Esophagus squamous epithelium (tissue), 5 donors: ENCODE results near the gene ADRA2B. TPM values are rescaled to one million over a fixed set of nuclear protein-coding genes. Genes with fewer than 3 reads are reported as not detected.
"Not testable (repeated sequence)": the region's sequence is repeated elsewhere in the genome, so short reads cannot be mapped to it uniquely, and the experiment has no call there.

Experiments
- DNase-seq: peaks from one replicate; lab custom pipeline; 2025; lab: John Stamatoyannopoulos, UW
- H3K27ac ChIP-seq, 4 donors: fragments of 200-600 bp; sonication (generic); one replicate each; pipeline ENCODE4 v1.5.1; 2016 to 2019; ENCODE audit warnings: mild to moderate bottlenecking in 1 of 4
- H3K27me3 ChIP-seq, 4 donors: fragments of 200-600 bp; sonication (generic); 1 replicate in 3 of 4; 2 replicates in 1 of 4; pipeline versions ENCODE4 v1.5.1 to v1.6.0; 2017 to 2021; ENCODE audit warnings: antibody characterized with exemption in 1 of 4
- H3K36me3 ChIP-seq, 3 donors: fragments of 200-600 bp; sonication (generic); one replicate each; pipeline ENCODE4 v1.5.1; 2016 to 2019
- H3K4me1 ChIP-seq, 3 donors: fragments of 200-600 bp; sonication (generic); one replicate each; pipeline ENCODE4 v1.5.1; 2017 to 2019
- H3K4me3 ChIP-seq, 4 donors: fragments of 200-600 bp; sonication (generic); 1 replicate in 3 of 4; 2 replicates in 1 of 4; pipeline ENCODE4 v1.5.1; 2016 to 2019; ENCODE audit warnings: mild to moderate bottlenecking in 2 of 4, moderate library complexity in 1 of 4
- H3K9me3 ChIP-seq, 3 donors: fragments of 200-600 bp; sonication (generic); one replicate each; pipeline ENCODE4 v1.5.1; 2016 to 2019
- WGBS, 2 donors: methylation state at CpG; one replicate each; pipeline ENCODE4 v1.1.5; 2018; 5-methylcytosine and 5-hydroxymethylcytosine counted together
- intact Hi-C: fragments of 100-400 bp; cut with DNase I; formaldehyde crosslinking; loops from one replicate; pipeline ENCODE4 v1.15.0; 2022
- total RNA-seq, 4 donors: library from RNA; depleted of rRNA; stranded (reverse); fragments of >200 nt; gene quantifications; one replicate each; pipeline ENCODE4 v1.1.0, GENCODE V29; 2016
- TF ChIP-seq, protein P1 (sequence below), 6 experiments: fragments of 450-650 bp in 4 of 6; fragments of 200-600 bp in 2 of 6; sonication (generic) in 2 of 6; IDR thresholded peaks; one replicate each; pipeline ENCODE4 v1.5.1; 2016 to 2019; ENCODE audit warnings: antibody characterized with exemption in 6 of 6, mild to moderate bottlenecking in 4 of 6, moderate library complexity in 4 of 6
- donor health status: DM: yes; HTN: yes; CAD: no.

Gene ADRA2B
- total RNA-seq, 4 donors from 2014 or later: 0.04 to 1.2 (median 0.38) TPM; not detected in 1

DNA sequence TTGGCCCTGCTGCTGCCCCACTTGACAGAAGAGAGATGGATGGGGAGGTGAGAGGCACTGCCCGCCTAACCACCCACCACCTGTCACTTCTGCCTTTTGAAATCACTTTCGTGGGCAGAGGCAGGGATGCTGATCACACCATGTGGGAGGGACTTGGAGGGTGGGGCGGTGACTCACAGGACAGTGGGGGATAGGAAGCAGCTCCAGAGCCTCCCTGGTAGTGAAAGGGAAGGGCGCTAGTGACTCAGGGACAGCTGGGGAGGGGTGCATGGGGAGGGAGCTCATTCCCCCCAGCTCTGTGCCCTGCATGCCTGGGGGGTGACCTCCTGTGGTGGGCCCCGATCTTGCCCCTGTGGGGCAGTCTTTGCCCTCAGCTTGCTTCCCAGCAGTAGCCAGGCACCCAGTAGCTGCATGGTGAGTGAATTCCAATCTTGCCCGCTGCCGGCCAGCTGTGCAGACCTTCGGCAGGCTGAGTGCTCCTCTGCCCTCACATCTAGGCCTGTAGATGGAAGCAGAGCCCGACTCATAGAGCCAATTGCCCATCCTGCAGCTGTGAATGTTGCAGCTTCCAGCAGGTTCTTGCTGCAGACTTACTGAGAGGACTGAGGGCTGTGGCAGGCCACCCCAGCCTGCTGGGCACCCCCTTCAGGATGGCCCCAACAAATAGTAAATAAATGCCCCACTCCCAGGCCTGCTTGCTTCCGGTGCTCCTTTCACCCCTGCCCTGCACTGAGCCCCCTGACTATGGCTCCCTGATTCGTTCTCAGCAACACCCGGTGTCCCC is 53.1 kb downstream of the ADRA2B start:
- H3K27ac ChIP-seq, H3K36me3 ChIP-seq, H3K9me3 ChIP-seq, H3K4me3 ChIP-seq, DNase-seq, intact Hi-C loops, H3K27me3 ChIP-seq: not testable (repeated sequence)
- peaks cover 0 to 12% (median 6%) of the 10 kb centered on the region in 3 donors for H3K4me1 ChIP-seq
- 48 to 87% methylated on average over 3 to 7 of the region's 12 CpGs for WGBS, 2 donors
- TF ChIP-seq, protein P1, sequence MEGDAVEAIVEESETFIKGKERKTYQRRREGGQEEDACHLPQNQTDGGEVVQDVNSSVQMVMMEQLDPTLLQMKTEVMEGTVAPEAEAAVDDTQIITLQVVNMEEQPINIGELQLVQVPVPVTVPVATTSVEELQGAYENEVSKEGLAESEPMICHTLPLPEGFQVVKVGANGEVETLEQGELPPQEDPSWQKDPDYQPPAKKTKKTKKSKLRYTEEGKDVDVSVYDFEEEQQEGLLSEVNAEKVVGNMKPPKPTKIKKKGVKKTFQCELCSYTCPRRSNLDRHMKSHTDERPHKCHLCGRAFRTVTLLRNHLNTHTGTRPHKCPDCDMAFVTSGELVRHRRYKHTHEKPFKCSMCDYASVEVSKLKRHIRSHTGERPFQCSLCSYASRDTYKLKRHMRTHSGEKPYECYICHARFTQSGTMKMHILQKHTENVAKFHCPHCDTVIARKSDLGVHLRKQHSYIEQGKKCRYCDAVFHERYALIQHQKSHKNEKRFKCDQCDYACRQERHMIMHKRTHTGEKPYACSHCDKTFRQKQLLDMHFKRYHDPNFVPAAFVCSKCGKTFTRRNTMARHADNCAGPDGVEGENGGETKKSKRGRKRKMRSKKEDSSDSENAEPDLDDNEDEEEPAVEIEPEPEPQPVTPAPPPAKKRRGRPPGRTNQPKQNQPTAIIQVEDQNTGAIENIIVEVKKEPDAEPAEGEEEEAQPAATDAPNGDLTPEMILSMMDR (IDR thresholded peaks at IDR 0.05): peak in 2 of 6 experiments; percentile 36 to 45

Other genes starting within 250 kb of the ADRA2B start
- gene ANKRD36C, start 124.7 kb downstream of the ADRA2B start, total RNA-seq: 10 to 100 TPM in 2 of 4 donors, 1 to 10 TPM in 2; 4.1 to 29.4 (median 16.7) TPM
- 1 to 10 TPM in 1 of 4 donors, under 1 TPM in 3; 0.18 to 2.1 (median 0.48) TPM for gene GPAT2, start 81.7 kb downstream of the ADRA2B start, total RNA-seq
- gene ASTL, start 21.9 kb upstream of the ADRA2B start, total RNA-seq: under 1 TPM in 2 of 4 donors, not detected in 2; 0.30 to 0.53 TPM
- gene DUSP2, start 28.9 kb upstream of the ADRA2B start, total RNA-seq: 10 to 100 TPM in 1 of 4 donors, 1 to 10 TPM in 3; 1.5 to 10.3 (median 5.6) TPM
- gene STARD7, start 92.3 kb upstream of the ADRA2B start, total RNA-seq: 100 to 1,000 TPM in 3 of 4 donors, 10 to 100 TPM in 1; 84.2 to 137 (median 111) TPM
- 10 to 100 TPM; 26.0 to 45.9 (median 30.5) TPM for gene TMEM127, start 149.4 kb upstream of the ADRA2B start, total RNA-seq
- 100 to 1,000 TPM in 1 of 4 donors, 10 to 100 TPM in 3; 60.6 to 128 (median 80.1) TPM for gene CIAO1, start 149.7 kb upstream of the ADRA2B start, total RNA-seq
- gene SNRNP200, start 189.0 kb upstream of the ADRA2B start, total RNA-seq: 10 to 100 TPM; 55.3 to 90.0 (median 68.6) TPM
- 1 to 10 TPM; 1.8 to 4.1 (median 2.5) TPM for gene ITPRIPL1, start 208.7 kb upstream of the ADRA2B start, total RNA-seq
- gene NCAPH, start 219.2 kb upstream of the ADRA2B start, total RNA-seq: 10 to 100 TPM in 2 of 4 donors, 1 to 10 TPM in 2; 4.2 to 21.5 (median 11.4) TPM